GM21825 (cell line): ENCODE measurements around the gene OR1N1.
"Not testable (repeated sequence)": the region's sequence is repeated elsewhere in the genome, so short reads cannot be mapped to it uniquely, and the experiment has no call there.

ENCODE experiments used
- ATAC-seq: cut with Tn5 transposase; IDR thresholded peaks from one replicate; pipeline ENCODE4 v1.9.1; 2021; ENCODE audit warnings: mild to moderate bottlenecking, moderate library complexity; ENCODE audit not compliant: unreplicated experiment

The OR1N1 gene, protein sequence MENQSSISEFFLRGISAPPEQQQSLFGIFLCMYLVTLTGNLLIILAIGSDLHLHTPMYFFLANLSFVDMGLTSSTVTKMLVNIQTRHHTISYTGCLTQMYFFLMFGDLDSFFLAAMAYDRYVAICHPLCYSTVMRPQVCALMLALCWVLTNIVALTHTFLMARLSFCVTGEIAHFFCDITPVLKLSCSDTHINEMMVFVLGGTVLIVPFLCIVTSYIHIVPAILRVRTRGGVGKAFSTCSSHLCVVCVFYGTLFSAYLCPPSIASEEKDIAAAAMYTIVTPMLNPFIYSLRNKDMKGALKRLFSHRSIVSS

DNA sequence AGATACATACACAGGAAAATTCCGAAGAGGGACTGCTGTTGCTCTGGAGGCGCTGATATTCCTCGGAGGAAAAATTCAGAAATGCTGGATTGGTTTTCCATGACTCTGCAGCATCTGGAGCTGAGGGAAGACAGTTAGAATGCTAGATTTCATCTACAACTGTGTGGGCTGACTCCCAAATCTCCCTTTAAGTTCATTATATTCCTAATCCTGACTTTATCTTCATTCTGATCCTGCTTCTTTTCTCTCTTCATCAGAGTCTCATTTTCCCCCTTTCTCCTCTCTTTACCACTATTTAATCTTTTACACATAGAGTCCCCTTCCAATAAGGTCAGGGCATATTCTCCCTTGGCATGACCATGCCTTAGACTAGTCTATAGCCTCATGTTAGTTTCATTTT, at the start of gene OR1N1:
Gene OR1N1, minus strand, starts transcription at position 101 of the 400 bp plus-strand sequence. Its CDS starts 0 bp downstream, at position 101.
- ATAC-seq: no peak

DNA sequence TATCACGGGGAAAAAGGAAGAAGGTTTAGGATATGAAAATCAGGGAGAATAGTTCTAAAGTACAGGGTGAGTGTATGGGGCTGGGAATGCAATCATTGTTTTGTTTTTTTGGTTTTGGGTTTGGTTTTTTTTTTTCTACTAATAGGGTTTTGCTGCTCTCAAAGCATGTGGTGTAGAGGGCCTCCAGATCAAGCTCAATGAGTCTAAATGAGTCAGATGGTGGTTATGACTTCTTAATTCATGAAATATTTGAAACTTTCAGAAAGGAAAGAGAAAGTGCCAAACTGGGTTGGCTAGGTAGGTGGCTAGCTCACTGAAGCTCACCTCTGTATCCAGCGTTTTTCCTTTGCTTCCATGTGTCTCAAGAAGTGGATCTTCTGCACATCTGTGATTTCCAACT, 45.4 kb upstream of the OR1N1 start:
- no peak for ATAC-seq

DNA sequence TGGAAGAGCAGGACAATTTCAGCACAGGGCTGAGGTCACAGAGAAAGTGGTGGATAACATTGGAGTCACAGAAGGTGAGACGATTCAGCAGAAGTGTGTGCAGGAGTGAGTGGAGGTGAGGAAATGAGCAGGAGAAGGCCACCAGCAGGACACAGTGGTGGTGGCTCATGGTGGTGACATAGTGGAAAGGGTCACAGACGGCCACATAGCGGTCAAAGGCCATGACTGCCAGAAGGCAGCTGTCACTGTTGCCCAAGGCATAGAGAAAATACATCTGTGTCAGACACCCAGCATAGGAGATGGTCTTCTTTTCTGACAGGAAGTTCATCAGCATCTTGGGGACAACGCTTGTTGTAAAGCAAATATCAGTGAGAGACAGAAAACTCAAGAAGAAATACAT, 40.8 kb upstream of the OR1N1 start:
- ATAC-seq: no peak

DNA sequence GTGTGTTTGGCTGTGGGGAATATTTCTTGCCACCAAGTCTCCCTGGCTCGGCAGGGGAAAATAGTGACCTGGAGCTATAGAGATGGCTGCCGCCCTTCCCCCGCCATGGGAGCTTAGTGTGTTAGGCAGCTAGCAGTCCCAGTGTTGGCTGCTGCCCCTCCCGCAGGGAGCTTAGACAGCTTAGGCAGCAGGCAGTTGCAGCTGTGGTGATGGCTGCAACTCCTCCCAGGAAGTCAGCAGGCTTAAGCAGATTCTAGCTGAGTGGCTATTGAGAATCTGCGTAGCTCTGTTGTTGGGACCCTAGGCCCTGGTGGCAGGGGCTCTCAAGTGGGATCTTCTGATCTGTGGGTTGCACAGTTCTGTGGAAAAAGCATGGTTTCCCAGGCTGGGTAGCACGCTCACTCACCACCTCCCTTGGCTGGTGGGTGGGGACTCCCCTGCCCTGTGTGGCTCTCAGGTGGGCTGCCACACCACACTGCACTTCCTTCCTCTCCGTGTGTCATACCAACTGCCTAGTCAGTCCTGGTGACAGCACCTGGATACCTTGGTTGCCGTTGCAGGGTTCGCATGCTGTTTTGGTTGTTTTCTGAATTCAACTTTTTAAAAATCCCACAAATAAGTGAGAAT, 35.2 kb upstream of the OR1N1 start:
- ATAC-seq: no peak

DNA sequence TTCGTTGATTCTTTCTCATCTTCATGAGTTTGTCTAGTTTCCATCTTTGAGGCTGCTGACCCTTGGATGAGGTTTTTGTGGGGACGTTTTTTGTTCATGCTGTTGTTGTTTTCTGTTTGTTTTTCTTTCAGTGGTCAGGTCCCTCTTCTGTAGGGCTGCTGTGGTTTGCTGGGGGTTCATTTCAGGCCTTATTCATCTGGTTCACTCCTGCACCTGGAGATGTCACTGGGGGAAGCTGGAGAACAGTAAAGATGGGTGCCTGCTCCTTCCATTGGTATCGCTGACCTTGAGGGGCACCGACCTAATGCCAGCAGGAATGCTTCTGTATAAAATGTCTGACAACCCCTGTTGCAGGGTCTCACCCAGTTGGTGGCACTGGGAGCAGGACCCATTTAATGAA, 34.4 kb upstream of the OR1N1 start:
- ATAC-seq: no peak

DNA sequence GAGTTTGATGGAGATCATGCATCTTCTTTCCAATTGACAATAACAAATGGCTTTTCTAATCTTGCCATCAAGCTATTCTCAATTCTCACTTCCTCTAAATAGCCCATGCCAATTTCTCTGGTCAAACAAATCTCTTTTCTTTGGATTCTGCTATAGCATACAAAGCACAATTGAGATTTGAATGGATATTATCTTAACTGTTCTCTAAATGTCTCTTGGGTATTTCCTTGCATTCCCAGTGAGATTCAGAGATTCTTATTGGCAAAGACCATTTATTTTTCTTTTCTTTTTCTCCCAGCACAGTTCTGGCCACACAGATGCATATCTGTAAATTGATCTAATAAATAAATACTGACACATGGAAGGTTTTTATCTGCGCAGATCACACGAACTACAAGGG, 25.7 kb upstream of the OR1N1 start, which contains the start of gene OR1N2:
Gene OR1N2, plus strand, starts transcription at position 301 of the 400 bp plus-strand sequence. CDS start 100 bp downstream, outside the sequence.
- no peak for ATAC-seq

DNA sequence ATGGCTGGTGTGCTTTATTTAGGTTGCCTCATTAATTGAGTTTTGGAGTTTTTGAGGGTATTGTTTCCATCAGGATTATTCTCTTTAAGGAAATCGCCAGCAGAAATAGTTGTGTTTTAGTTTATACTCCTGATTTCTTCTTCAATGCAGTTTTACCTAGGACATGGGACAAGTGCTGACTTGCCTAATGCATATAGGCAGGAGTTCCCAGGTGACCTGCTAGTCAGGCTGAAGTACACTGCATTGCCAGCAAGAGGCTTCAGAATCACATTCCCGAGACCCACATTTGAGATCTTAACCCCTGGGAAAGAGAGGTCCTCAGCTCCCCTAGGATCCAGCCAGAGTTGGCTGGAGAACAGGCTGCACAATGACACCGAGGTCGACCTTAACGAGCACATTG, 24.3 kb upstream of the OR1N1 start:
- no peak for ATAC-seq

DNA sequence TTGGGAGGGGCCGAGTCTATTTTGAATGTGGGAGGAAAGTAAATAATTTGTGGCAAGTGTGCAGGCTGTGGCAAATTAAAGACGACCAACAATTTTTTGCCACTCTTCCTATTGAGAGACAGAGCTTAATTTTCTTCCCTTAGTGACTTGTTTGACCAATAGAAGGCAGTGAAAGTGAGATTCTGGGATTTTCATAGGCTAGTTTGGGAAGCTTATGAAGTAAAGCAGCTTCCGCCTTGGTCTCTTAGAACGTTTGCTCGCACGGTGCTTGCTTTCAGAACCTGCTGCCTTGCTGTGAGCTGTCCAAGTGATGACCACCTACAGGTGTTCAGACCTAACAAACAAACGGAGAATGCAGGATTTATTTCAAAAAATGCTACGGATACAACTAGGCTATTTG, 19.1 kb upstream of the OR1N1 start:
- no peak for ATAC-seq

DNA sequence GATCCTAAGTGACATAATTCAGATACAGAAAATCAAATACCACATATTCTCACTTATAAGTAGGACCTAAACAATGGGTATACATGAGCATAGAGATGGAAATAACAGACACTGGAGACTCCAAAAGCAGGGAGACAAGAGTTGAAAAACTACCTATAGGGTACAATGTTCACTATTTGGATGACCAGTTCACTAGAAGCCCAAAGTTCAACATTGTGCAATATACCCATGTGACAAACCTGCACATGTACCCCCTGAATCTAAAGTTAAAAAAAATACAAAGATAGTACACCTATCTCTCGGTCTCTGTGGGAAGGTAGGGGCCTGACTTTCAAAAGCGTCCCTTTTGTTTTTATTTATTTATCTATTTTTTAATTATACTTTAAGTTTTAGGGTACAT, 11.7 kb upstream of the OR1N1 start:
- ATAC-seq: no peak

DNA sequence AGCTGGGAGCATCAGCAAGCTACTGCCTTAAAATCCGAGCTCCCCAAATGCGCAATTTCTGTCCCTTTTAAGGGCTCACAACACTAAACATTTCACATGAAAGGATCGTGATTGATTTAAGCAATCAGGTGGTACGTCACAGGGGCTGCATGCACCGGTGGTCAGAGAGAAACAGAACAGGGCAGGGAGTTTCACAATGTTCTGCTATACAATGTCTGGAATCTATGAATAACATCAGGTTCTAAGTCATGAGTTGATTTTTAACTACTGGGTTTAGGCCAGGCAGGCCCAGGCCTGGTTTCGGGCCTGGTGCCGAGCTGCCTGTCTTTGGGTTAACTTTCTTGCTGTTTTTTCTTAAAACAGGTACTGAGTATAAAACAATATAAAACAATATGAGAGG, 10.0 kb upstream of the OR1N1 start:
- ATAC-seq: not testable (repeated sequence)

DNA sequence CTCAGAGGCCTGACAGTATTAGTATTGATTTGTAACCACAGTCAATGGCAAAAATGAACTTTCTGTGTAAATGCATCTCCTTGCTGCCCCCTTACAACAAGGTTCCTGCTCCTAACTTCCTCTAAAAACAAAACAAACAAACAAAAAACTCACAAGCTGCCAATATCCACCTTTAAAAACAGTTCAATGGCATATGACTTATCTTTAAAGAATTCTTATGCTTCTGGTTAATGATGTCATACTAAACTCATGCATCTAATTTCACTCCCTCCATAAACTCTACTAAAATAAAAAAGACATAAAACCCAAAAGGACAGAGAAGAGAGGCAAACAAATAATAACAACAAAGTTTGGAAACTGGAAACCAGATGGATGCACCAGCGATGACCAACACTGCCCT, 9.0 kb upstream of the OR1N1 start:
- ATAC-seq: no peak

DNA sequence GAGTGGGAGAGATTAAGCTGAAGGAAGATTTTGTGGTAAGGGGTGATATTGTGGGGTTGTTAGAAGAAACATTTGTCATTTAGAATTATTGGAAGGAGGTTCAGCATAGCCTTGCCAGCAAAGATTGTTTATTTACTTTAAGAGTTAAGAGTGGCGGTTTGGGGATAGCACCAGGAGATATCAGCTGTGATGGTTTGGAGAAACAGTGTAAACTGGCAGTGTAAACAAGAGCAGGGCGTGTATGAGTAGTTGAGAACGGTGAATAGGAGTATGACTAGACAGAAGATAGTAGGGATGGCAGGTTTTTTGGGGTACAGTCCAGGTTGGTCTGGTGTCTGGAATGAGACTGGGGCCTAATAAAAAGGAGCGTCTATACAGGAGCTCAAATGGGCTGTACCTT, 4.1 kb upstream of the OR1N1 start:
- not testable (repeated sequence) for ATAC-seq

DNA sequence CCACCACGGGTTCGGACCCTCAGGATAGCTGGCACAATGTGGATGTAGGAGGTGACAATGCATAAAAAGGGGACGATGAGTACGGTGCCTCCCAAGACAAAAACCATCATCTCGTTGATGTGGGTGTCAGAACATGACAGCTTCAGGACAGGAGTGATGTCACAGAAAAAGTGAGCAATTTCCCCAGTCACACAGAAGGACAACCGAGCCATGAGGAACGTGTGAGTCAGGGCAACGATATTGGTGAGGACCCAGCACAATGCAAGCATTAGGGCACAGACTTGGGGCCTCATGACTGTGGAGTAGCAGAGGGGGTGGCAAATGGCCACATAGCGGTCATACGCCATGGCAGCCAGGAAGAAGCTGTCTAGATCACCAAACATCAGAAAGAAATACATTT, 491 bp downstream of the OR1N1 start:
- no peak for ATAC-seq

DNA sequence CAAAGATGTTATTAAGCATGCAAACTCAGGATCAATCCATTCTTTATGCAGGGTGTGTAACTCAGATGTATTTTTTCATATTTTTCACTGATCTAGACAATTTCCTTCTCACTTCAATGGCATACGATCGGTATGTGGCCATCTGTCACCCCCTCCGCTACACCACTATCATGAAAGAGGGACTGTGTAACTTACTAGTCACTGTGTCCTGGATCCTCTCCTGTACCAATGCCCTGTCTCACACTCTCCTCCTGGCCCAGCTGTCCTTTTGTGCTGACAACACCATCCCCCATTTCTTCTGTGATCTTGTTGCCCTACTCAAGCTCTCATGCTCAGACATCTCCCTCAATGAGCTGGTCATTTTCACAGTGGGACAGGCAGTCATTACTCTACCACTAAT, 7.7 kb downstream of the OR1N1 start:
- ATAC-seq: no peak

DNA sequence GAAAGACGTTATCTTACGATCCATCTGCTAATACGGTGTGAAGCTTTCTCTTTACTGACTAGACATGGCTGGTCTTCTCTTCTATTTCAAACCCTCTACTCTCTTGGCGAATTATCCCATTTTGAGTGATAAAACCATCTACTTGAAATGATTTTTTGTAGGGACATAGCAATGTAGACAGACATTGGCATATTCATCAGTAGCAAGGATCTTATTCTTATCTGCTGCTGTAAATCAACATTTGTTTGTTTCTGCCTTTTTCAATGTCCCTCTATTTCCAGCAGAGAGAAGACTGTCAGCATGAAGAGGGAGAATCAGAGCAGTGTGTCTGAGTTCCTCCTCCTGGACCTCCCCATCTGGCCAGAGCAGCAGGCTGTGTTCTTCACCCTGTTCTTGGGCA, 8.3 kb downstream of the OR1N1 start, which contains the start of gene OR1J4:
Gene OR1J4, plus strand, starts transcription at position 301 of the 400 bp plus-strand sequence. Its CDS starts 0 bp downstream, at position 301.
- ATAC-seq: no peak

DNA sequence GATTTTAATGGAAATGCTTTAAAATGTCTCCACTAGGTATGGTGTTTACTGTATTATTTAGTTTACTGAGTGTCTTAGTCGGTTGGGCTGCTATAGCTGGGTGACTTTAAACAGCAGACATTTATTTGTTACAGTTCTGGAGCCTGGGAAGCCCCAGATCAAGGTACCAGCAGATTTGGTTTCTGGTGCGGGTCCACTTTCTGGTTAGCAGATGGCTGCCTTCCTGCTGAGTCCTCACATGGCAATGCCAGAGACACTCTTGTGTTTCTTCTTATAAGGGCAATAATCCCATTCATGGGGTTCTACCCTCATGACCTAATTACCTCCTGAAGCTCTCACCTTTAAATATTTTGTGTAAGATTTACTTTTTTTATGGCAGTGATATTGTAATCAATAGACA, 8.9 kb downstream of the OR1N1 start:
- ATAC-seq: no peak

DNA sequence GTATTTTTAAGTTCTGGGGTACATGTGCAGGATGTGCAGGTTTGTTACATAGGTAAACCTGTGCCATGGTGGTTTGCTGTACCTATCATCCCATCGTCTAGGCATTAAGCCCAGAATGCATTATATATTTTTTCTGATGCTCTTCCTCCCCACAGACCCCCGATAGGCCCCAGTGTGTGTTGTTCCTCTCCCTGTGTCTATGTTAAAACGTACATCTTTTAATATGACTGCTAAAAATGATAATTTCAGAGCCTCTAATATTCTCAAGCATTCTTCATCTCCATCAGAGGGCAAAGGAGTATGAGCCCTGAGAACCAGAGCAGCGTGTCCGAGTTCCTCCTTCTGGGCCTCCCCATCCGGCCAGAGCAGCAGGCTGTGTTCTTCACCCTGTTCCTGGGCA, 16.6 kb downstream of the OR1N1 start, which contains the start of gene OR1J2:
Gene OR1J2, plus strand, starts transcription at position 301 of the 400 bp plus-strand sequence. Its CDS starts 0 bp downstream, at position 301.
- ATAC-seq: no peak

DNA sequence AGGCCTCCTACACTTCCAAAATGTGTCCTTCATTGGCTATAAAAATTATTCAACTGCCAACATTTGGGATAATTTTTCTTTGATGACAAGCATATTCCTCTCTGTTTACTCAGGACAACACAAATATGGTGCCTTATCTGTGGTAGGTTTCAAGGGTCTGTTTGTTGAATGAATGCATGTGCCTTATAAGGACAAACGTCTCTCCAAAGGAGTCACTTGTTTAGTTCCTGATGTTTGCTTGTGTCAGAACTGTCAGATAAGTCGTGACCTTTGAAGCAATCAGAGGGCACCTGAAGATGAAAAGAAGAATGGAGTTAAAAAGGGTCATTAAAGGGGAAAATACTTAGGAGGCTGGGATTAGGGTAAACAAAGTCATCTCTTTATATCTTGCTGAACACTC, 20.1 kb downstream of the OR1N1 start:
- no peak for ATAC-seq

DNA sequence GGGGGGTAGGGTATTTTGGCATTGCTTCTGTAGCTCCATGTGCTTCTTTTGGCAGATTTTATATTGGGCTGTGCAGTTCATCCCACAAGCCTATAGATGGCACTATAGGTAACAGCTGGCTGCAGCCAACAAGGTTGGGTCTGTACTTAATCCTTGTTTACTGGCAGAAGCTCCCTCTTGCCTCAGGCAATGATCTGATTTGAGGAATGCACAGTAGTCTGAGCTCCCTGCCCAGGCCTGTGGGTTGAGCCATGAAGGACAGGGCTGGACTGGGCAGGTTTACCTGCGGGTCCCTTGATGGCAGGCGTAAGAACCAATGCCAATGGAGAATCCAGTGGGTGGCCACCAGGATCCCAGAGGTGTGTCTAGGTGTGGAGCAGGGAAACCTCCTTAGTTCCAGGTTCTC, 28.2 kb downstream of the OR1N1 start:
- no peak for ATAC-seq

DNA sequence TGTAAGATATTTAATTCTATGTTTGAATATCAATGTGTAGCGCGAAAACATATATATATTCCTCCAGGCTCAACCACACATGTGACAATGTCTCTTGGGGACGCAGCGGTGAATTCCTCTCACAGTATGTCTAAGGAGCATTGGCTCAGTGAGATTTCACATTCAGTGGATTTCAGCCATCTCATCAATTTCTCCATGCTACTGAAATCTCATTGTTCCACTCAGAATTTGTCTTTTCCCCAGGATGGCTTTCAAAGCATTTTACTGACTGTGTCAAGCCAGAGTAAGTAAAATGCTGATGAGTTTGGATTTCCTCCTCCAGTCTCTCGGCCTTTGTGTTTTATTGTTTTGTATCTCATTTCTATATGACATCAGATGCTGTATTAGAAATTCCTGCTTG, 48.0 kb downstream of the OR1N1 start:
- ATAC-seq: no peak

DNA sequence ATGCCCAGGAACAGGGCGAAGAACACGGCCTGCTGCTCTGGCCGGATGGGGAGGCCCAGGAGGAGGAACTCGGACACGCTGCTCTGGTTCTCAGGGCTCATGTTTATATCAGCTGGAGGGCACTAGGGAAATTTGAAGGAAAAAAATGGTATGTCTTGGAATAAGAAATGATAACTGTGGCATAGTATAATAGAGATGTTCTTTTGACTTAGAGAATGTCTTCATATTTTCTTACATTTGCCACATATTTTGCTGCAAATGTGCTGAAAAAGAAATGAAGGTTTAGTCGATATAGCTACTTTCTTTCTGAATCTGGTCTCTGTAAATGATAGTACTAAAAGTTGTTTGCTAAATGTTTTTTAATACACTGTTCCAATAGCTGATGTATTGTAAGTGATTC, 49.3 kb downstream of the OR1N1 start, which contains the start of gene OR1J1:
Gene OR1J1, minus strand, starts transcription at position 101 of the 400 bp plus-strand sequence. Its CDS starts 0 bp downstream, at position 101.
- no peak for ATAC-seq

DNA sequence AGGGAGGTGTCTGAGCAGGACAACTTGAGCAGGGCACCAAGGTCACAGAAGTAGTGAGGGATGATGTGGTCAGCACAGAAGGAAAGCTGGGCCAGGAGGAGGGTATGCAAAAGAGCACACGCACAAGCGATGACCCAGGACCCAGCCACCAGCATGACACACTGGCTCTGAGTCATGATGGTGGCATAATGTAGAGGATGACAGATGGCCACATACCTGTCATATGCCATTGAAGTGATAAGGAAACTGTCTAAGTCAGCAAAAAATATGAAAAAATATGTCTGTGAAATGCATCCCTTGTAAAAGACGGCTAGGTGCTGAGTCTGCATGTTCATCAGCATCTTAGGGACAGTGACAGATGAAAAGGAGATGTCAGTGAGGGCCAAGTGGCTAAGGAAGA, 49.7 kb downstream of the OR1N1 start:
- no peak for ATAC-seq
